ENCODE measurements around the gene MSI2. TPM values are rescaled to one million over a fixed set of nuclear protein-coding genes. Genes with fewer than 3 reads are reported as not detected.

The MSI2 gene
- total RNA-seq, 2 donors from 2014 or later: 53.1 to 74.0 TPM

- 86% methylated on average over 6 of the region's 6 CpGs for WGBS
- H3K4me1 ChIP-seq (replicated peaks): no peaks in the 10 kb centered on the region
- no peak overlapping the region for H3K27ac ChIP-seq
- no peaks in the 10 kb centered on the region for H3K36me3 ChIP-seq
- no peaks in the 10 kb centered on the region for H3K27me3 ChIP-seq (replicated peaks; ENCODE audit: insufficient read depth)
- TF ChIP-seq POLR2A (IDR thresholded peaks at IDR 0.05) (no peak), CTCF (IDR thresholded peaks at IDR 0.05) (no peak), POLR2AphosphoS5 (IDR thresholded peaks at IDR 0.05) (no peak)
- DNase-seq (ENCODE audit: low spot score): no peak
- no peak overlapping the region for H3K4me3 ChIP-seq
- H3K9me3 ChIP-seq: no peaks in the 10 kb centered on the region
- intact Hi-C loops (cut with DNase I): loop anchor here (10.0 kb wide), 2 partner anchors 262 to 328 kb away; no protein-coding TSS in a partner anchor
These were observed 410.6 kb downstream of the MSI2 start for GRCh38 chr17:57666946-57667345.

- TF ChIP-seq CTCF (IDR thresholded peaks at IDR 0.05): no peak
- no peak for TF ChIP-seq POLR2A (IDR thresholded peaks at IDR 0.05)
- TF ChIP-seq POLR2AphosphoS5 (IDR thresholded peaks at IDR 0.05): no peak
- no peaks in the 10 kb centered on the region for H3K9me3 ChIP-seq
- no peak overlapping the region for H3K4me3 ChIP-seq
- no peaks in the 10 kb centered on the region for H3K4me1 ChIP-seq (replicated peaks)
- DNase-seq (ENCODE audit: low spot score): no peak
- intact Hi-C loops (cut with DNase I): loop anchor here (10.0 kb wide), 2 partner anchors 263 to 327 kb away; no protein-coding TSS in a partner anchor
- no peaks in the 10 kb centered on the region for H3K36me3 ChIP-seq
- 96% methylated on average over 6 of the region's 6 CpGs for WGBS
- H3K27ac ChIP-seq: no peak overlapping the region
- H3K27me3 ChIP-seq (replicated peaks; ENCODE audit: insufficient read depth): no peaks in the 10 kb centered on the region
These were observed 411.2 kb downstream of the MSI2 start for GRCh38 chr17:57667461-57667923.

- Histone ChIP-seq H3K4me3 (no peak overlapping the region), H3K4me1 (replicated peaks) (no peaks in the 10 kb centered on the region), H3K27ac (no peak overlapping the region), H3K27me3 (replicated peaks; ENCODE audit: insufficient read depth) (no peaks in the 10 kb centered on the region), H3K36me3 (no peaks in the 10 kb centered on the region), H3K9me3 (no peaks in the 10 kb centered on the region)
- DNase-seq (ENCODE audit: low spot score): no peak
- TF ChIP-seq CTCF (IDR thresholded peaks at IDR 0.05): no peak
- TF ChIP-seq POLR2A (IDR thresholded peaks at IDR 0.05): no peak
- no peak for TF ChIP-seq POLR2AphosphoS5 (IDR thresholded peaks at IDR 0.05)
- 85% methylated on average over 3 of the region's 3 CpGs for WGBS
- intact Hi-C loops (cut with DNase I): loop anchor here (10.0 kb wide), 2 partner anchors 264 to 326 kb away; no protein-coding TSS in a partner anchor
These were observed 412.0 kb downstream of the MSI2 start for GRCh38 chr17:57668332-57668731.

- H3K4me3 ChIP-seq: no peak overlapping the region
- DNase-seq (ENCODE audit: low spot score): no peak
- no peak for TF ChIP-seq POLR2AphosphoS5 (IDR thresholded peaks at IDR 0.05)
- TF ChIP-seq CTCF (IDR thresholded peaks at IDR 0.05): no peak
- no peak for TF ChIP-seq POLR2A (IDR thresholded peaks at IDR 0.05)
- no peaks in the 10 kb centered on the region for H3K36me3 ChIP-seq
- H3K9me3 ChIP-seq: no peaks in the 10 kb centered on the region
- no peaks in the 10 kb centered on the region for H3K27me3 ChIP-seq (replicated peaks; ENCODE audit: insufficient read depth)
- WGBS: 81% methylated on average over 10 of the region's 10 CpGs
- H3K27ac ChIP-seq: no peak overlapping the region
- intact Hi-C loops (cut with DNase I): loop anchor here (5.0 to 10.0 kb wide), 4 partner anchors 165 to 428 kb away; no protein-coding TSS in a partner anchor
- no peaks in the 10 kb centered on the region for H3K4me1 ChIP-seq (replicated peaks)
These were observed 413.6 kb downstream of the MSI2 start for GRCh38 chr17:57669671-57670529.
